Measurements from ENCODE around the gene SDHAF4. TPM values are rescaled to one million over a fixed set of nuclear protein-coding genes. Genes with fewer than 3 reads are reported as not detected.

The SDHAF4 gene
- total RNA-seq, result 8.8 and 12.9 TPM in 2 replicates

GRCh38 chr6:70566751-70567382 lies at the start of gene SDHAF4:
SDHAF4 (plus strand) TSS chr6:70566930; CDS start chr6:70566941, 11 bp downstream.

Other genes with a start within 250 kb of the SDHAF4 start
- gene FAM135A, start 153.4 kb upstream of the SDHAF4 start, total RNA-seq, result 15.9 and 16.6 TPM in 2 replicates
- 16.3 and 21.2 TPM in 2 replicates for gene SMAP1, start 101.0 kb downstream of the SDHAF4 start, total RNA-seq

All from hair follicular keratinocyte (primary cell).